Prostate gland (tissue), 2 donors: Measurements from ENCODE around the gene GFER. TPM values are rescaled to one million over a fixed set of nuclear protein-coding genes. Genes with fewer than 3 reads are reported as not detected.

ENCODE experiments used
- DNase-seq: peaks from one replicate; pipeline ENCODE4 v3.0.0-alpha.2; 2019; ENCODE audit warnings: low spot score
- H3K27ac ChIP-seq, 2 donors: fragments of 200-600 bp; sonication (generic); 2 replicates each; pipeline ENCODE4 v1.5.1; 2017 to 2019
- H3K27me3 ChIP-seq: fragments of 200-600 bp; sonication (generic); replicated peaks from 2 replicates; pipeline ENCODE4 v1.5.1; 2019; ENCODE audit not compliant: insufficient read depth
- H3K36me3 ChIP-seq, 2 donors: fragments of 200-600 bp; sonication (generic); 1 replicate in 1 of 2; 2 replicates in 1 of 2; pipeline versions ENCODE4 v1.5.1 to v1.8.1; 2017 to 2019
- H3K4me1 ChIP-seq: fragments of 200-600 bp; sonication (generic); replicated peaks from 2 replicates; pipeline ENCODE4 v1.5.1; 2019
- H3K4me3 ChIP-seq, 2 donors: fragments of 200-600 bp; sonication (generic); 2 replicates each; pipeline ENCODE4 v1.5.1; 2017 to 2019
- H3K9me3 ChIP-seq: fragments of 200-600 bp; sonication (generic); 2 replicates; pipeline ENCODE4 v1.5.1; 2017
- CTCF ChIP-seq, 4 experiments: fragments of 200-600 bp in 2 of 4; fragments of 450-650 bp in 2 of 4; sonication (generic) in 2 of 4; IDR thresholded peaks; 1 replicate in 3 of 4; 2 replicates in 1 of 4; pipeline ENCODE4 v1.5.1; 2016 to 2019; ENCODE audit warnings: antibody characterized with exemption in 4 of 4, mild to moderate bottlenecking in 2 of 4, moderate library complexity in 2 of 4
- POLR2A ChIP-seq: fragments of 450-650 bp; IDR thresholded peaks from one replicate; pipeline ENCODE4 v1.6.1; 2016; ENCODE audit warnings: antibody characterized with exemption, mild to moderate bottlenecking
- POLR2AphosphoS5 ChIP-seq: sonication (generic); formaldehyde crosslinking; IDR thresholded peaks from one replicate; pipeline ENCODE4 v1.6.1; 2017; ENCODE audit warnings: antibody characterized with exemption
- WGBS: methylation state at CpG from one replicate; pipeline ENCODE4 v1.1.5; 2018; 5-methylcytosine and 5-hydroxymethylcytosine counted together
- intact Hi-C: fragments of 100-400 bp; cut with DNase I; formaldehyde crosslinking; loops from one replicate; pipeline ENCODE4 v1.14.2; 2022
- total RNA-seq, 2 donors: library from RNA; depleted of rRNA; stranded (reverse); fragments of >200 nt; gene quantifications; one replicate each; pipeline ENCODE4 v1.1.0, GENCODE V29; 2016

Gene GFER
- total RNA-seq, 2 donors from 2014 or later, result 21.1 to 26.6 TPM

- Histone ChIP-seq H3K9me3 (no peaks in the 10 kb centered on the region), H3K27me3 (peaks cover 5% of the 10 kb centered on the region), H3K27ac (peak overlapping the region in 1 of 2 donors; percentile 71), H3K4me3 (peak overlapping the region in 1 of 2 donors; percentile 23), H3K4me1 (peaks cover 9% of the 10 kb centered on the region), H3K36me3 (no peaks in the 10 kb centered on the region)
- DNase-seq, result no peak
- TF ChIP-seq POLR2AphosphoS5, result no peak
- 1% methylated on average over 14 of the region's 14 CpGs for WGBS
- intact Hi-C loops, result loop anchor here (2.0 to 10.0 kb wide), 2 partner anchors 118 to 222 kb away; no protein-coding TSS in a partner anchor
These were observed 38.7 kb downstream of the GFER start for GRCh38 chr16:2022723-2023091.

GRCh38 chr16:2023092-2024031 is 39.4 kb downstream of the GFER start:
- TF ChIP-seq POLR2A (peak; percentile 58), POLR2AphosphoS5 (peak; percentile 88), CTCF (IDR thresholded peaks at IDR 0.05) (peak; percentile 97 to 100 (median 99))
- intact Hi-C loops, result loop anchor here (2.0 to 10.0 kb wide), 2 partner anchors 117 to 221 kb away; no protein-coding TSS in a partner anchor
- H3K36me3 ChIP-seq, result no peaks in the 10 kb centered on the region
- peak overlapping the region; percentile 67 to 71 for H3K27ac ChIP-seq
- H3K4me1 ChIP-seq, result peaks cover 10% of the 10 kb centered on the region
- H3K4me3 ChIP-seq, result peak overlapping the region in 1 of 2 donors; percentile 23
- 7% methylated on average over 43 of the region's 53 CpGs for WGBS
- peaks cover 5% of the 10 kb centered on the region for H3K27me3 ChIP-seq
- peak; percentile 92 for DNase-seq
- H3K9me3 ChIP-seq, result no peaks in the 10 kb centered on the region

GRCh38 chr16:2024032-2024420 is 40.0 kb downstream of the GFER start:
- Histone ChIP-seq H3K27ac (peak overlapping the region in 1 of 2 donors; percentile 67), H3K4me3 (no peak overlapping the region), H3K27me3 (peaks cover 5% of the 10 kb centered on the region), H3K9me3 (no peaks in the 10 kb centered on the region), H3K36me3 (no peaks in the 10 kb centered on the region), H3K4me1 (peaks cover 14% of the 10 kb centered on the region)
- 95% methylated on average over 12 of the region's 12 CpGs for WGBS
- TF ChIP-seq POLR2A (no peak), CTCF (IDR thresholded peaks at IDR 0.05) (no peak), POLR2AphosphoS5 (no peak)
- no peak for DNase-seq
- intact Hi-C loops, result loop anchor here (10.0 kb wide), 1 partner anchor 221 kb away; no protein-coding TSS in a partner anchor

- intact Hi-C loops, result loop anchor here (10.0 kb wide), 1 partner anchor 220 kb away; no protein-coding TSS in a partner anchor
These were observed 41.3 kb downstream of the GFER start for GRCh38 chr16:2025251-2025650.

GRCh38 chr16:2025878-2026460 is 42.0 kb downstream of the GFER start:
- Histone ChIP-seq H3K27me3 (no peaks in the 10 kb centered on the region), H3K27ac (peak overlapping the region; percentile 82 to 87), H3K4me3 (peak overlapping the region; percentile 73 to 86), H3K36me3 (no peaks in the 10 kb centered on the region), H3K4me1 (peaks cover 8% of the 10 kb centered on the region), H3K9me3 (no peaks in the 10 kb centered on the region)
- 77% methylated on average over 16 of the region's 16 CpGs for WGBS
- intact Hi-C loops, result loop anchor here (10.0 kb wide), 1 partner anchor 219 kb away; no protein-coding TSS in a partner anchor
- TF ChIP-seq POLR2AphosphoS5, result no peak
- TF ChIP-seq POLR2A, result no peak
- no peak for TF ChIP-seq CTCF (IDR thresholded peaks at IDR 0.05)
- DNase-seq, result no peak

More at GRCh38 chr16:2025251-2025650, 41.3 kb downstream of the GFER start:
- no peak for TF ChIP-seq POLR2A
- DNase-seq, result no peak
- peaks cover 12% of the 10 kb centered on the region for H3K4me1 ChIP-seq
- H3K4me3 ChIP-seq, result no peak overlapping the region
- no peaks in the 10 kb centered on the region for H3K9me3 ChIP-seq
- H3K36me3 ChIP-seq, result no peaks in the 10 kb centered on the region
- peaks cover 2% of the 10 kb centered on the region for H3K27me3 ChIP-seq
- WGBS, result 91% methylated on average over 14 of the region's 14 CpGs
- no peak overlapping the region for H3K27ac ChIP-seq
